ENCODE measurements around the gene TNFAIP8L3.
A peak's percentile ranks its signal among the peaks of the same experiment; 100 is the strongest.
"Not testable (repeated sequence)": the region's sequence is repeated elsewhere in the genome, so short reads cannot be mapped to it uniquely, and the experiment has no call there.

TNFAIP8L3 gene

DNA sequence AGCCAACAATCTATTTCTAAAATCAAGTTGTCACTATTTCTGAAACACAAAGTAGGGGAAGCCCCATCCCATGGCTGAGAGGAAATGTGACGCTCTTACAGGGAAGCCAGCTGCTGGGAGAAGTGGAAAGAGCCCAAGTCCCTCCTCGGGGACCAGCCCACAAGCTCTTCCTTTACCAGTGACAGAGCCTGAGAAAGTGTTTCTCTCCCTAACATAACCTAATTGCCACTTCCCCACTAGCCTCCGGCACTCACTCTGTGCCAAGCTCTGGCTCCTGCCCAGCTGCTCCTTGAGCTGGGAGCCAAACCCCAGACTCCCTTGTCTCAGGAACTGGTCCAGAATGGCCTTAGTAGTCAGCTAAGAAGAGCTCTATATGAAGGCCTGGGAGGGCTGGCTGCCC lies 42.9 kb downstream of the TNFAIP8L3 start:
- no peak for DNase-seq

DNA sequence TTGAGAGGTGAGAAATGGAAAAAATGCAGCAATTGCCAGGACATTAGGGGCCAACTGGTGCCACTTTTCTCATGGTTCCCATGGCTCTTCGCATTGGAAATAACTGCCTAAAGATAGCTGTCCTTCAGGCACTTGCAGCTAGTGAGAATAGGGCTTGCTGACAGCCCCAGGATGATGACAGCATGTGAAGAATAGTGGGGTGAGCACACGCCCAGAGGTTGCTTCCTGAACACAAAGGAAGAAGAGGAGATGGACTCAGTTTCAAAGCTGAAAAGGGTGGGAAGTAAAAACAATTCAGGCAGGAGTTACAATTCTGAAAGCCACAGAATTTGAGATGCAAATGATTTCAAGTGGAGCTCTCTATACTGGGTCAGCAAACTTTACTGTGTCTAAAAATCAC lies 45.6 kb downstream of the TNFAIP8L3 start:
- no peak for DNase-seq

DNA sequence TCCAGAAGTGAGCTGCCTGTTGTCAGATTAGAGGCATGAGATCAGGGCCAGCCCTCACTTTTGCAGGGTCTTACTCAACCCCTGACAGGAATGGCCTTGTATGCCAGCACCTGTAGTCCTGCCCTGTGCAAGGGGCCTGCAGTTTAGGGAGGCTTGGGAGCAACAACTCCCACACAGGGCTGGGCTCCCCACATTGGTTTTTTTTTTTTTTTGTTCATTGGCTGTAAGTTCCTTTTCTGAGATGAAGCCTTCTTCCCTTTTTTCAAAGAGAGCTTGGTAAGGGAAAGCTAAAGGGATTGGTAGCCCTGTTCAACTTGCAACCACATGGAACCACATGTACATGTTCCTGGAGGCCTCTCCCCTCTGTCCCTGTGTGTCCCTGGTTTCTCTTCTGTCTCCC lies 46.4 kb downstream of the TNFAIP8L3 start:
- DNase-seq, result peak; percentile 83

DNA sequence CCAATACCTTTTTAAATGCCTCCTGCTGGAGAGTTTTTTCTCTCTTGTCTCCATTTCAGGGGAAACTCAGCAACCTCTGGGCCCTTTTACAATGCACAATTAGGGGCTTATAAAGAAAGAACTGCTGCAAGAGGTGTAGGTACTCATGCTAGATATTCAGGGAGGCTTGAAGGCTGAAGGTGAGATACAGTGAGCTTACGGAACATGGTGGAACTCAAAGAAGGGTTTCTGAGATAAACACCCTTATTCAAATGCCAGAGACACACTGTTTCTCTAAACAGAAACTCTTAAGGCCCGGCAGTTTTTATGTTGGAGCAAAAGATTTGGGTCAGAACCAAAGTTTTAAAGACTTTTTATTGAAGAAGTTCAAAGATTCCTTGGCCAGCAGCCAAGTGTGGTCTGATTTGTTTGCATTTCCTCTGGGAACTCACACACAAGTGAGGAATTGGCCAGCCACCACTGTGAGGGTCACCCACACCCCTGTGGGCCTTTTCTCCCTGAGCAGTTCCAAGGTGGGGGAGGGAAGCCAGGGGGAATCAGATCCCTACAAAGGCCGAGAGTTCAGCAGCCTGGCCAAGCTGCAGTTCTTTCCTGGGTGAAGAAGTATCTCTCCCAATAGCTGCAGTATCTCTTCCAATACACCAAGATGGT lies 47.8 kb downstream of the TNFAIP8L3 start:
- DNase-seq, result no peak

DNA sequence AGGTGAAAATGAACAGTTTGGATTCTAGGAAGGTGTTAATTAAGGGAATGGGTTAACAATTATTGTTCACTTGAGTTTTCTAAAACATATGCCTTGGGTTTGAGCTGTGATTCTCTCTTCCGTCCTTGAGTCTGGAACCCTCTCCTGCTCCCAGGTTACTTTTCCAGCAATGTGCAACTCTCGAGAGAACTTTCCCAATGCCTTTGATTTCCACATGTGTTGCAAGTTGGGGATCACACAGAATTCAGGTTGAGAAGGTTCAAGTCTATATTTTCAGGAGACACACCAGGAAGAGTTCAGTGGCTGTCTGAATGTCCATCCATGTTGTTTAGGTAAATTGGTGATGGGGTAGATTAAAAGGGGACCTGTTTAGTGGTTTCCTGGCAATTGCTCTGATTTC lies 48.7 kb downstream of the TNFAIP8L3 start:
- no peak for DNase-seq

DNA sequence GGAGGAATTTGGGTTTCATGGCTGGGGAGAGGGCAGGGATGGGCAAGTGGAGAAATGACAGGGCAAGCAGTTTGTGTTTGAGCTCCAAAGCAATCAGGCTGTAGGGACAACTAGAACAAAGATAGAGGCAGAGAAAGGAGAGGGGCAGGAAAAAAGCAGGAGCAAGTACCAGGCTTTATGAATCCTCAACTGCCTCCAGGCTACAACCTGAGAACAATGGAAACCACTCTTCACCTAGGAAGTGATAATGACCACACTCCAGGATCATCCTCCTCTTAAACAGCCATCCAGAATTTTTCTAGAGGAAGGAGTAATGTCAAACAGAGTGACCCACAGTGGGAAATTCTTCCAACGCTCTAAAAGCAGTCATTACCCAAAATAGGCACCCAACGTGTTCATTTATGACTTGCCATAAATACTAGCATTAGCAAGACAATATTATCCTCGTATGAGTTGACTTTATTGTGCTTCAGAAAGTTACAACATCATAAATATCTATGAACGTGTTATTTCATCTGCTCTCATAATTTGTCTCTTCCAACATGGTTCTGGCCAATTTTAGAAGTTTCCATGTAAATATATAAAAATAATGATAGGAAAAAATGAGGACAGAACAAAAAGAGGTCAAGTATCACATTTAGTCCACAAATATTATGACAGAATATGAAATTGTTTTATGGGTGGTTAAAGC lies 50.5 kb downstream of the TNFAIP8L3 start:
- no peak for DNase-seq

DNA sequence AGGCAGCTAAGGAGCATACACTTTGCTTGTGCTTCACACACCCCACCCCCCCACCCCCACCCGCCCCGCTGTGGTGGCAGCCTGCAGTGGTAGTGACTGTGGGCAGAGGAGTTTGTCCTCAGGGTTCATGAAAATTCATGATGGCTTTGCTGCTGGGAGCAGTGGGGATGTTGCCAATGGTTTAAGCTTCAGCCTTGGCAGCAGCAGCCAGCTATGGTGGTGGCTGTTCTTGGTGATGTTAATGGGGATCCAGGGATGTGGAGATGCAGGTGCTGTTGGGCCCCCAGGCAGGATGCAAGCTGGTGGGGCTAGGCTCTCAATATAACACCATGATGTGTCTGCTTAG lies 55.8 kb downstream of the TNFAIP8L3 start:
- no peak for DNase-seq

DNA sequence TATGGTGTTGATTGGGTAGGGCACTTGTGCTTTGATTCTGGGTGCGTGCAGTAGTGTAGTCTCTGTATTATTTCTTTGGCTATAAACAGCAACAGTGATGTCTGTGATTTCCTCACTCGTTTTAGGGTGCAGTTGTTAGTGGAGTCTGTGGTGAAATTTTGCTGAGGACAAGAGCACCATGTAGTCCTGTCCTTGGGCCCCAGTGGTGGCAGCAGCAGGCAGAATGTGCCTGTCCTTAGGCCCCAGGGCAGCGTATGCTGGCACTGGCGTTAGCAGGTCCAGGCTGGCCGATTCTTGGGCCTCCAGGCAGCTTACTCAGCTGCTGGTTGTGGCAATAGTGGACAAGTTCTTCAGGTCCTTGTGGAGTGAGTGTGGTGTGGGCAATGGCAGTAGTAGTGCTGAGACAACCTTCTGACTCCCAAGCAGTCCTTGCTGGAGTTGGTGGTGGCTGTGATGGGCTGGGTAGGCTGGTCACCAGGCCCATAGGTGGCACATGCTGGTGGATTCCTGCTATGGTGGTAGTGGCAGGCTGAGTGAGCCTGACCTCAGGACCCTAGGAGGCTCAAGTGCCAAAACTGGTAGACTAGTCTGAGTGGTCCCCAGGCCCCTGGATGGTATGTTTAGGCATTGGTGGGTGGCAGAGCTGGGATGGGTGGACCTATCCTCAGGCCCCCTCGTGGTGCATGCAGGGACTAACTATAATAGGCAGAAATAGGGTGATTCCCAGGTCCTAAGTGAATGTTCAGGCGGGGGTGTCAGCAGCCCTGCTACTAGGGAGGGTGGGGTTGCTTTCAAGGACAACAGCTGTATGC lies 56.3 kb downstream of the TNFAIP8L3 start:
- DNase-seq, result no peak

DNA sequence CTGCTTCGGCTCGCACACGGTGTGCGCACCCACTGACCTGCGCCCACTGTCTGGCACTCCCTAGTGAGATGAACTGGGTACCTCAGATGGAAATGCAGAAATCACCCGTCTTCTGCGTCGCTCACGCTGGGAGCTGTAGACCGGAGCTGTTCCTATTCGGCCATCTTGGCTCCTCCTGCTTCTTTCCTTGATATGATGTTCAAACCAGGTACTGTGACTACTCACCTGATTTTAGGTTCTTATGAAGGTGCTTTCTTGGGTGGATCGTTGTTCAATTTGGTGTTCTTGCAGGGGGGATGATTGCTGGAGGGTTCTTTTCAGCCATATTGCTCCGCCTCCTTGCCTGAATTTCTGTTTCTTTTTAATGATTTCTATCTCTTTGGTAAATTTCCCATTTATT lies 57.2 kb downstream of the TNFAIP8L3 start:
- not testable (repeated sequence) for DNase-seq

DNA sequence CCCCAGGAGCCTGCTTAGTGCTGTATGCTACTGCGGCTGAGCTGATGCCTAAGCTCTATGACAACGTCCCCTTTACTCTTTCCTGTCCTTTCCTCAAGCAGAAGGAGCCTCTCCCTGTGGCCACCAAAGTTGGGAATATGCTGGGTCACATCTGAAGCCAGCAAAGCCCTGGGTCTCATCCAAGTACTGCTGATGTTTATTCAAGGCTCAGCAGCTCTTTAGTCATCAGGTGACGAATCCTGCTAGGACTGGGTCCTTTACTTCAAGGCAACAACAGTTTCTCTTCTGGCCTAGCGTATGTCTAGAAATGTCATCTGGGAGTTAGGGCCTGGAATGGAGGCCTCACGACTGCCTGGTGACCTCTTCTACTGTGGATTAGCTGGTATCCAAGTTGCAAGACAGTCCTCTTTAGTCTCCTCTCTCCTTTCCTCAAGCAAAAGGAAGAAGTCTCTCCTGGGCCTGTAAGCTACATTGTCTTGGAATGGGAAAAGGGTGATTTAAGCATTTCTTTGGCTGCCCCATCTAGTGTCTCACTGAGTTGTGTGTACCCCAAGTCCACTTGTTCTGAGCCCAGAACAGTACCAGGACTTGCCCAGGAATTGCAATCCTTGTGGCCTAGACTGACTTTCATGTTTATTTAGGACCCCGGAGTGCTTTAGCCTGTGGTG lies 63.9 kb downstream of the TNFAIP8L3 start:
- no peak for DNase-seq

DNA sequence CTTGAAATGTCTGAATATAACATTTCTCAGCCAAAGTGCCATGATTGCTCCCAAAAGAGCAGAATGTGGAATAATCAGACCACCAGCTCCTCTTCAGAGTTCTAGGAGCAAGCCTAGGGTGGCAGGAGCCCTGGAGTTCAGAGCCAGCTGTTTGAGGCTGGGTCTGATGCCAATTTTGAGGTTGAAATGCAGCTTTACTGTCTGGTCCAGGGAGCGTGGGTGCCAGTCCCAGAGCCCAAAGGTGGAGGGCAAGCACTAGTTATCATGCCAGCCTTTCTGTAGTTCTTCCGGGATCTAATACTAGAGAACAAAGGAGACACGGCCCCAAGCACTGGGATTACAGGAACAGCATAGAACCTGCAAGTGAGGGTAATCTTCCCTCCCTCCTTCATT lies 69.3 kb downstream of the TNFAIP8L3 start:
- no peak for DNase-seq

DNA sequence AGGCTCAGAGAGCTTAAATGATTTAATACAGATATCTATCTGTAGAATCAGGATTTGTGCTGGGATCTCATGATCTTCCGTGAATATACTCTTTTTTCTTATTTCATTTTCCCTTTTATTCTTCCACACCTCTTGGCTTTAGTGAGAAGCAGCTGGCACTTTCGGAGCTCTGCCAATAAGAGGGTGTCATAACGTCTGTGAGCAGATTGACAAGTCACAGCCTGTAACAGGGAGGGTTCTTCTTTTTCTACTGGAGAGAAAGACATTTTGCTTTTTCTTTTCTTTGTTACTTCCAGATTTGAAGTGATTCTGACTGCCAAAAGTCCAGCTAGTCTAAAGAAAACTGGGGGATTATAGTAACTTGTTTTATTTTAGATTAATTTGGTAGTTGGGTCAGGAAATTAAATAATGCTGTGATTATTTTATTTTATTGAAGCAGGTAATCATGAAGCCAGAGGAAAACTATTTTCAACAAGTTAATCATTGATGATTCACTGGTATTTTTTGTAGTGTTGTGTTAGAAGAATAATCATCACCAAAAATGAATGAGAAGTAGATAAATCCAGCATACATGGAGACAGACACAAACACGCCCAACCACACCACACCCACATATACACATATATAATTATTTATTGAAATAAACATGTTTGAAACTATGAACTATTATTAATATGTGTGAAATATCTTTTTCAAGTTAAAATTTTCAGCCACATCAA lies 69.8 kb downstream of the TNFAIP8L3 start:
- DNase-seq, result no peak

DNA sequence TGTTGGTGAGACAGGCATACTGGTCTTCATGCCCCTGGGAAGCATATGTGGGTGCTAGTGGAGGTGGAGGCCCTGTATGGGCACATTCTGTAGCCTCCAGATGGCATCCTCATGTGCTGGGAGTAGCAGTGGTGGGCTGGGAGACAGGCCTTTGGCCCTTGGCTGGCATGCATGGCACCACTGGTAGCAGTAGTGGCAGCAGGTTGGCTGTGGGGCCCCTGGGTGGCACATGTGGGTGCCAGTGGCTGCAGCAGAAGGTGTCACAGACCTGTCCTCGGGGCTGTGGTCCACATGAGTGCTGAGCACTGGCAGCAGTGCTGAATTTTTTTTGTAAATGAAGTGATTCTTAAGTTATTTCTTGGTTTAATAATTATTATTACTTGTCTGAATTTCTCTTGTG lies 71.2 kb downstream of the TNFAIP8L3 start:
- DNase-seq, result no peak

DNA sequence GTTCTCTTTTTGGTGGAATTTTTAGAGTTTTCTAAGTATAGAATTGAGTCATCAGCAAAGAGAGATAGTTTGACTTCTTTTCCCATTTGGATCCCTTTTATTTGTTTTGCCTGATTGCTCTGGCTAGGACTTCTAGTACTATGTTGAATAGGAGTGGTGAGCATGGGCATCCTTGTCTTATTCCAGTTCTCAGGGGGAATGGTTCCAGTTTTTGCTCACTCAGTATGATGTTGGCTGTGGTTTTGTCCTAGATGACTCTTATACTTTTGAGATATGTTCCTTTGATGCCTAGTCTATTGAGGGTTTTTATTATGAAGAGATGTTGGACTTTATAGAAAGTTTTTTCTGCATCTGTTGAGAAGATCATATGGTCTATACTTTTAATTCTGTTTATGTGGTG lies 72.5 kb downstream of the TNFAIP8L3 start:
- no peak for DNase-seq

DNA sequence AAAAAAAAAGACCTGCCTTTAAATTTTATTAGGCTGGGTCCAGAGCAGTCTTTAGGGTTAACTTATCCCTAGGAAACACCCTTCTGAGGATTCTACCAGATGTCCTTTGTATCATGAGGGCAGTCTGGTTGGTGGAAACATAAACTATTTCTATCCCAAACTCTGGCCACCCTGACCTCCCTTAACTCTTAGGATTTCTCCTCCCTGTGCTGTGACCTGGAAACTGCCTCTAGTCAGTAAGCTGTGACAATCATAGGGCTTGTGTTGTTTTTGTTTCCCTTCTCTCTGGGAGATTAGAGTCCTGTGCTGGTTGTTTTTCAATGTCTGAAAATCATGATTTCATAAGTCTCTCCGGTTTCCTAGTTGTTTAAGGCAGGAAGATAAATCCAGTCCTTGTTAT lies 78.1 kb downstream of the TNFAIP8L3 start:
- DNase-seq, result no peak

DNA sequence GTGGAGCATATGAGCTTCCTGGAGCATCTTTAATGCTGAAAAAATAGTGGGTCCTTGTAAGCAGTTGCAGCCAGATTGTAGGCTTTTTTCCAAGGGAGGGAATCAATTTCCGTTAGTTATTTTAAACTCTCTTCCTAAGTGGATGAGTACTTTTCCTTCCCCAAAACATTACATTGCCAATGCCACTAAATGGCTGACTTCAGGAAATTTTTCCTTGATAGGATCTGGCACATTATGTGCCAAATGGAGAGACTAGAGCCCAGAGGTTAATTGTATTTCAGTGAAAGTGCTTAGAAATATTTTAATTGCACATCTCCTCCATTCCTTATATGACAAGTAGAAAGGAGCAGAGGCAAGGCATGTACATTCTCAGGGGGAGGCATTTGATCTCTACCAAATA lies 83.5 kb downstream of the TNFAIP8L3 start:
- no peak for DNase-seq

DNA sequence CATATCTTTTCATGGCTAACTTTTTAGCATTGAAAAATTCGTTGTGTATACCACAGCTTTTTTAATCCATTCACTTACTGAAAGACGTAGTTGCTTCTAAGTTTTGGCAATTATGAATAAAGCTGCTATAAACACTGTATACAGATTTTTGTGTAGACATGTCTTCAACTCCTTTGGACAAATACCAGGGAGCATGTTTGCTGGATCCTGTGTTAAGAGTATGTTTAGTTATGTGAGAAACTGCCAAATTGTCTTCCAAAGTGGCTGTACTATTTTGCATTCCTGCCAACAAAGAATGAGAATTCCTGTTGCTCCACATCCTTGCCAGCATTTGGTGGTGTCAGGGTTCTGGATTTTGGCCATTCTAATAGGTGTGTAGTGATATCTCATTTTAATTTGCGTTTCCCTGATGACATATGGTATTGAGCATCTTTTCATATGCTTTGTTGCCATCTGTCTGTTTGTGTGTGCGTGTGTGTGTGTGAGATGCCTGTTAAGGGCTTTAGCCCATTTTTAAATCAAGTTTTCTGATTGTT lies 87.5 kb downstream of the TNFAIP8L3 start:
- no peak for DNase-seq
